ENCODE measurements around the gene SLC26A6.

The SLC26A6 gene

GRCh38 chr3:48623851-48624547, 11.3 kb downstream of the SLC26A6 start:
- no peak overlapping the region for H3K27ac ChIP-seq (ENCODE audit: insufficient read depth in 1 of 2, low read depth in 1 of 2, low read length in 2 of 2, poor library complexity in 1 of 2, severe bottlenecking in 2 of 2)
- peaks cover 0 to 37% (median 12%) of the 10 kb centered on the region in 4 experiments for H3K36me3 ChIP-seq (ENCODE audit: control insufficient read depth in 4 of 4, insufficient read depth in 4 of 4, low read length in 3 of 4)
- WGBS (ENCODE audit: insufficient coverage) = 79% methylated on average over 4 of the region's 6 CpGs
- H3K4me1 ChIP-seq (ENCODE audit: control extremely low read depth in 1 of 4, control insufficient read depth in 4 of 4, insufficient read depth in 4 of 4, low read length in 3 of 4) = peaks cover 0 to 3% (median 0%) of the 10 kb centered on the region in 4 experiments
- no peak for DNase-seq
- H3K9me3 ChIP-seq (ENCODE audit: control extremely low read depth in 1 of 5, control insufficient read depth in 4 of 5, insufficient read depth in 2 of 5, low read depth in 1 of 5, low read length in 4 of 5) = peaks cover 0 to 2% (median 0%) of the 10 kb centered on the region in 5 experiments
- no peaks in the 10 kb centered on the region for H3K27me3 ChIP-seq (replicated peaks in 2 of 5; ENCODE audit: control insufficient read depth in 4 of 5, insufficient read depth in 5 of 5, low read length in 4 of 5)
- H3K4me3 ChIP-seq (ENCODE audit: control insufficient read depth in 1 of 7, extremely low read depth in 1 of 7, insufficient read depth in 4 of 7, low read depth in 2 of 7, low read length in 6 of 7) = no peak overlapping the region
- CTCF ChIA-PET = interaction anchor here (1.3 to 2.1 kb wide), 4 partner anchors 9 to 45 kb away, joined by 3 to 11 read pairs (median 4); partner anchors contain the start of gene SLC26A6
- POLR2A ChIA-PET = no interaction called here

DNA sequence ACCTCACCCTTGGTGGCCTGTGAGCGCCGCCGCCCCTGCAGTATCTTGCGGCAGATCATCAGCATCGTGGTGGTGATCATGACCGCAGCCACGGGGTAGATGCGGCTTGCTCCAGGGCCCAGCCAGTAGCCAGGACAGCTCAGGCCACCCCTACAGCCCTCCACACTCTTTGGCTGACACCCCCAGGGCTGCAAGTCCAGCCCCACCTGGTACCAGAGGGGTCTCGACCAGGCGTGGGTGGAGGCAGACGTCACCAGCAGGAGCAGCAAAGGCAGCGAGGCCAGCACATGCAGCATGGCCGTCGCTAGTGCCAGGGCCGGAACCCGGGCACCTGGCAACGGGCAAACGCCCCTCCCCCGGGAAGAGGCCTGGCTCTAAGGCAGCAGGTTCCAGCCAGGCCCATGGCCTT, 13.8 kb downstream of the SLC26A6 start, which contains the start of gene TMEM89:
TSS of gene TMEM89 (minus strand) at position 309 of the 409 bp plus-strand sequence. CDS start at position 296, 13 bp downstream.
- H3K4me1 ChIP-seq (ENCODE audit: control extremely low read depth in 1 of 4, control insufficient read depth in 4 of 4, insufficient read depth in 4 of 4, low read length in 3 of 4) = peaks cover 0 to 3% (median 0%) of the 10 kb centered on the region in 4 experiments
- DNase-seq = no peak
- 99% methylated on average over 19 of the region's 19 CpGs for WGBS (ENCODE audit: insufficient coverage)
- H3K4me3 ChIP-seq (ENCODE audit: control insufficient read depth in 1 of 7, extremely low read depth in 1 of 7, insufficient read depth in 4 of 7, low read depth in 2 of 7, low read length in 6 of 7) = no peak within 1 kb of the TSS
- no peaks in the 10 kb centered on the region for H3K27me3 ChIP-seq (replicated peaks in 2 of 5; ENCODE audit: control insufficient read depth in 4 of 5, insufficient read depth in 5 of 5, low read length in 4 of 5)
- ChIA-PET CTCF (interaction anchor here (0.7 to 1.7 kb wide), 4 partner anchors 11 to 180 kb away, joined by 3 to 4 read pairs (median 3); partner anchors contain the start of gene SLC26A6), POLR2A (no interaction called here)
- peaks cover 5 to 18% (median 14%) of the 10 kb centered on the region in 5 experiments for H3K9me3 ChIP-seq (ENCODE audit: control extremely low read depth in 1 of 5, control insufficient read depth in 4 of 5, insufficient read depth in 2 of 5, low read depth in 1 of 5, low read length in 4 of 5)
- peaks cover 0 to 13% (median 3%) of the 10 kb centered on the region in 4 experiments for H3K36me3 ChIP-seq (ENCODE audit: control insufficient read depth in 4 of 4, insufficient read depth in 4 of 4, low read length in 3 of 4)
- H3K27ac ChIP-seq (ENCODE audit: insufficient read depth in 1 of 2, low read depth in 1 of 2, low read length in 2 of 2, poor library complexity in 1 of 2, severe bottlenecking in 2 of 2) = no peak within 1 kb of the TSS

DNA sequence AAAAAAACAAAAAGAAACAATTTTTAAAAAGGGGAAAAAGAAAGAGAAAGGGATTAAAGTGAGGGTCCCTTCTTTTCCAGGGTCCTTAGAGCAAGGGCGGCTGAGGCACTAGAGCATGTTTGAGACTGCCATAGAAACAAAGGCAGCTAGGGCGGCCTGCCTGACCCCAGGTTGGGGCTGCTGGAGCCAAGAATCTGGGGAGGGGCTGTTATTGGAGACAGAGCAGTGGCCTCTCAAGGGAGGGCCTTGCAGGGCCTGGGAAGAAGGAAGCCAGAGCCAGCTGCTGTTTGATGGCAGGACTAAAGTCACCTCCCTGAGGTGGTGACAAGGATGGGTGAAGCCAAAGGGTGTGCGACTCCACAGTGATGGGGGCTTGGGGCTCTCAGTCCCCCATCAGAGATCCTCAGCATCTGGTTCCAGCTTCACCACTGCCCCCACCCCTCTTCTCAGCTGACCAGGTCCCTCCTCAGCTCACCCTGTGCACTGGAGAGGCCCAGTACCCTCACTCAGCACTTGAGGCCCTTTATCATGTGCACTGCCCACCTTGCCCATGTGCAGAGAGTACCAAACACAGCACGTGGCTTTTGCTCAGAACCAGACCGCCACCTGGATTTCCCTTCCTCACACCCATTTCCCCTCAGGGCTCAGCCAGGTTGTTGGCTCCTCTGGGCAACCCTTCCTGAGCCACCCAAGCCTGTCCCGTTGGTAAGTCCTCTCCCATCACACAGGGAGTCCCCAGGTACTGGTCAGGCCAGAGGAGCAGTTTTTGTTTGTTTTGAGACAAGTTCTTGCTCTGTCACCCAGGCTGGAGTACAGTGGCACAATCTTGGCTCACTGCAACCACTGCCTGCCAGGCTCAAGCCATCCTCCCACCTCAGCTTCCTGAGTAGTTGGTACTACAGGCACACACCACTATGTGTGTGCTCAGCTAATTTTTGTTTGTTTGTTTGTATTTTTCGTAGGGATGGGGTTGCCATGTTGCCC, 15.4 kb downstream of the SLC26A6 start:
- Histone ChIP-seq H3K36me3 (ENCODE audit: control insufficient read depth in 4 of 4, insufficient read depth in 4 of 4, low read length in 3 of 4) (no peaks in the 10 kb centered on the region), H3K27me3 (replicated peaks in 2 of 5; ENCODE audit: control insufficient read depth in 4 of 5, insufficient read depth in 5 of 5, low read length in 4 of 5) (no peaks in the 10 kb centered on the region), H3K27ac (ENCODE audit: insufficient read depth in 1 of 2, low read depth in 1 of 2, low read length in 2 of 2, poor library complexity in 1 of 2, severe bottlenecking in 2 of 2) (no peak overlapping the region), H3K4me1 (ENCODE audit: control extremely low read depth in 1 of 4, control insufficient read depth in 4 of 4, insufficient read depth in 4 of 4, low read length in 3 of 4) (peaks cover 0 to 3% (median 0%) of the 10 kb centered on the region in 4 experiments), H3K9me3 (ENCODE audit: control extremely low read depth in 1 of 5, control insufficient read depth in 4 of 5, insufficient read depth in 2 of 5, low read depth in 1 of 5, low read length in 4 of 5) (peaks cover 5 to 18% (median 14%) of the 10 kb centered on the region in 5 experiments), H3K4me3 (ENCODE audit: control insufficient read depth in 1 of 7, extremely low read depth in 1 of 7, insufficient read depth in 4 of 7, low read depth in 2 of 7, low read length in 6 of 7) (no peak overlapping the region)
- 96% methylated on average over 6 of the region's 7 CpGs for WGBS (ENCODE audit: insufficient coverage)
- ChIA-PET CTCF (interaction anchor here (1.3 kb wide), 1 partner anchor 13 kb away, joined by 4 read pairs; no protein-coding TSS in a partner anchor), POLR2A (no interaction called here)
- DNase-seq = no peak

DNA sequence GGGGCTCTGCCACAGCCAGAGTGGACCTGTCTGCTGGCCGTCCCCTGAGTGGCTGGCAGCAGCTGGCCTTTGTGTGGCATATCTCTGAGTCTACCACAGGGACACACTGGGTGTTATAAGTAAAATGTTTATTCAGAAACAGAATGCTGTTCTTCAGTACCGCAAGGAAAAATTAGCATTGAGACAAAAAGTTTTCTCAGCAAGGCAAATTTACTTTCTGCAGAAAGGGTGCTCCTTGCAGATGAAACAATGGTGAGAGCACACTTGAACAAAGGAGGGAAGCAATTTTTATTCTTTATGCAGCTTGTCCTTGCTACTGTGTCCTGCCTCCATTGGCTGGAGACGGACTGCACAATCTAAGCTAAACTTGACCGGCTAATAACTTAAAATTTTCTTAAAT, 17.7 kb downstream of the SLC26A6 start:
- Histone ChIP-seq H3K36me3 (ENCODE audit: control insufficient read depth in 4 of 4, insufficient read depth in 4 of 4, low read length in 3 of 4) (no peaks in the 10 kb centered on the region), H3K9me3 (ENCODE audit: control extremely low read depth in 1 of 5, control insufficient read depth in 4 of 5, insufficient read depth in 2 of 5, low read depth in 1 of 5, low read length in 4 of 5) (peaks cover 5 to 18% (median 14%) of the 10 kb centered on the region in 5 experiments), H3K27ac (ENCODE audit: insufficient read depth in 1 of 2, low read depth in 1 of 2, low read length in 2 of 2, poor library complexity in 1 of 2, severe bottlenecking in 2 of 2) (no peak overlapping the region), H3K4me1 (ENCODE audit: control extremely low read depth in 1 of 4, control insufficient read depth in 4 of 4, insufficient read depth in 4 of 4, low read length in 3 of 4) (no peaks in the 10 kb centered on the region), H3K4me3 (ENCODE audit: control insufficient read depth in 1 of 7, extremely low read depth in 1 of 7, insufficient read depth in 4 of 7, low read depth in 2 of 7, low read length in 6 of 7) (no peak overlapping the region), H3K27me3 (replicated peaks in 2 of 5; ENCODE audit: control insufficient read depth in 4 of 5, insufficient read depth in 5 of 5, low read length in 4 of 5) (no peaks in the 10 kb centered on the region)
- DNase-seq = peak in 1 of 3 donors; percentile 15
- ChIA-PET POLR2A (no interaction called here), CTCF (interaction anchor here (1.1 kb wide), 1 partner anchor 18 kb away, joined by 3 read pairs; no protein-coding TSS in a partner anchor)
- 100% methylated on average over 4 of the region's 4 CpGs for WGBS (ENCODE audit: insufficient coverage)

DNA sequence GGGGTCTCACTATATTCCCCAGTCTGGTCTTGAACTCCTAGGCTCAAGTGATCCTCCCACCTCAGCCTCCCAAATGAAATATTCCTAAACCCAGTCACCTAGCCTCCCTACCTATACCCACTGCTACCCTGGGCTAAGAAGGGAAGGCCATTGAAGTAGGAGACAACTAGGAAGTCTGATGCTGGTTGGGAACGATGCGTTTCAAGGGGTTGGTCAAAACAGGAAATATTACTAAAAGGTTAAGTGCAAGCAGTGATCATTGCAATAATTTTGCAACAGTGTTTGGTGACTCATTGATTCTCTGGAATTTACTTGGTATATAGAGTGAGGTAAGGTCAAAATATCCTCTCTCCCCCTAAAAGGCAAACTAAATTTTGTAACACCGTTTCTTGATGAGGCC, 21.2 kb downstream of the SLC26A6 start:
- WGBS (ENCODE audit: insufficient coverage) = 46% methylated on average over 2 of the region's 3 CpGs
- H3K9me3 ChIP-seq (ENCODE audit: control extremely low read depth in 1 of 5, control insufficient read depth in 4 of 5, insufficient read depth in 2 of 5, low read depth in 1 of 5, low read length in 4 of 5) = peaks cover 5 to 17% (median 14%) of the 10 kb centered on the region in 5 experiments
- CTCF ChIA-PET = interaction anchor here (0.6 to 1.2 kb wide), 3 partner anchors 10 to 146 kb away, joined by 3 to 4 read pairs (median 3); partner anchors contain the start of gene SLC26A6
- H3K4me1 ChIP-seq (ENCODE audit: control extremely low read depth in 1 of 4, control insufficient read depth in 4 of 4, insufficient read depth in 4 of 4, low read length in 3 of 4) = peaks cover 0 to 2% (median under 1%) of the 10 kb centered on the region in 4 experiments
- no peak overlapping the region for H3K4me3 ChIP-seq (ENCODE audit: control insufficient read depth in 1 of 7, extremely low read depth in 1 of 7, insufficient read depth in 4 of 7, low read depth in 2 of 7, low read length in 6 of 7)
- POLR2A ChIA-PET = no interaction called here
- peak in 2 of 3 donors; percentile 19 to 25 for DNase-seq
- no peaks in the 10 kb centered on the region for H3K36me3 ChIP-seq (ENCODE audit: control insufficient read depth in 4 of 4, insufficient read depth in 4 of 4, low read length in 3 of 4)
- H3K27me3 ChIP-seq (replicated peaks in 2 of 5; ENCODE audit: control insufficient read depth in 4 of 5, insufficient read depth in 5 of 5, low read length in 4 of 5) = no peaks in the 10 kb centered on the region
- H3K27ac ChIP-seq (ENCODE audit: insufficient read depth in 1 of 2, low read depth in 1 of 2, low read length in 2 of 2, poor library complexity in 1 of 2, severe bottlenecking in 2 of 2) = no peak overlapping the region

DNA sequence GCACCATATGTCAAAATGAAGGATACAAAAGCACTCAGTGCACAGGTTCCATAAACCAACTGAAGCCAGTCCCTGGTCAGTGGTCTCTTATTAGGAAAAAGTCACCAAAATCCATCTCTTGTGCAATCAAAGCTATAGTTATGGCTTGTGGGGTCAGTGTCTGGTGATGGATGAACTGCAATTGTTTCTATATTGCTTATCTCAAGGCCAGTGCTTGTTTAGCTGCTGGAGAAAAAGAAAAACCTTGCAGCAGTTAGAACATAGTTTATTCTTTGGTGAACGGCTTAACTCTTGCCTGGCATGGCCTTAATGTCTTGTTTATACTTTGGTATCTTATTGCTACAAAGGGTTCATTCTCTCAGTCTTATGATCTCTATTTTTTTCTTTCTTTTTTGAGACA, 23.0 kb downstream of the SLC26A6 start:
- Histone ChIP-seq H3K27me3 (replicated peaks in 2 of 5; ENCODE audit: control insufficient read depth in 4 of 5, insufficient read depth in 5 of 5, low read length in 4 of 5) (no peaks in the 10 kb centered on the region), H3K4me3 (ENCODE audit: control insufficient read depth in 1 of 7, extremely low read depth in 1 of 7, insufficient read depth in 4 of 7, low read depth in 2 of 7, low read length in 6 of 7) (no peak overlapping the region), H3K9me3 (ENCODE audit: control extremely low read depth in 1 of 5, control insufficient read depth in 4 of 5, insufficient read depth in 2 of 5, low read depth in 1 of 5, low read length in 4 of 5) (peaks cover 3 to 4% (median 4%) of the 10 kb centered on the region in 5 experiments), H3K27ac (ENCODE audit: insufficient read depth in 1 of 2, low read depth in 1 of 2, low read length in 2 of 2, poor library complexity in 1 of 2, severe bottlenecking in 2 of 2) (no peak overlapping the region), H3K36me3 (ENCODE audit: control insufficient read depth in 4 of 4, insufficient read depth in 4 of 4, low read length in 3 of 4) (peaks cover 0 to 2% (median 0%) of the 10 kb centered on the region in 4 experiments), H3K4me1 (ENCODE audit: control extremely low read depth in 1 of 4, control insufficient read depth in 4 of 4, insufficient read depth in 4 of 4, low read length in 3 of 4) (peaks cover 2 to 13% (median 9%) of the 10 kb centered on the region in 4 experiments)
- CTCF ChIA-PET = interaction anchor here (0.6 to 1.7 kb wide), 2 partner anchors 22 to 58 kb away, joined by 3 to 4 read pairs; partner anchors contain the start of gene SLC26A6
- WGBS (ENCODE audit: insufficient coverage) = 80% methylated on average over 1 of the region's 1 CpG
- no peak for DNase-seq
- POLR2A ChIA-PET = interaction anchor here (0.6 kb wide), 1 partner anchor 83 kb away, joined by 3 read pairs; no protein-coding TSS in a partner anchor
